GM23338 (cell line): Measurements from ENCODE around the gene CHMP4A.

Experiments
- CREB1 ChIP-seq: fragments of 250-450 bp; sonication (Bioruptor Pico); IDR thresholded peaks from 2 replicates; pipeline ENCODE4 v1.5.0; 2020; ENCODE audit warnings: low read depth, mild to moderate bottlenecking, moderate library complexity
- CTCF ChIP-seq, 2 experiments: fragments of 200-600 bp in 1 of 2; sonication (generic) in 1 of 2; conservative IDR thresholded peaks; 2 replicates each; pipeline versions ENCODE4 v1.5.1 to v1.6.1; 2016 to 2017; ENCODE audit warnings: antibody characterized with exemption in 2 of 2, low read depth in 2 of 2, mild to moderate bottlenecking in 2 of 2, moderate library complexity in 1 of 2
- EZH2 ChIP-seq: fragments of 200-600 bp; sonication (generic); IDR thresholded peaks from one replicate; pipeline ENCODE4 v1.8.0; 2017; ENCODE audit warnings: antibody characterized with exemption, mild to moderate bottlenecking, low read depth; ENCODE audit not compliant: unreplicated experiment
- EZH2phosphoT487 ChIP-seq: fragments of 200-600 bp; sonication (generic); IDR thresholded peaks from one replicate; pipeline ENCODE4 v1.8.1; 2018; ENCODE audit warnings: antibody characterized with exemption; ENCODE audit not compliant: unreplicated experiment
- JUNB ChIP-seq: IDR thresholded peaks from one replicate; pipeline ENCODE4 v1.6.1; 2016; ENCODE audit warnings: antibody characterized with exemption; ENCODE audit not compliant: unreplicated experiment
- NANOG ChIP-seq: IDR thresholded peaks from 2 replicates; pipeline ENCODE4 v1.6.1; 2016; ENCODE audit warnings: antibody characterized with exemption, borderline replicate concordance
- POLR2AphosphoS5 ChIP-seq: IDR thresholded peaks from 2 replicates; pipeline ENCODE4 v1.6.1; 2016; ENCODE audit warnings: antibody characterized with exemption, low read depth
- ZNF331 ChIP-seq: fragments of 250-450 bp; sonication (Bioruptor Pico); IDR thresholded peaks from 2 replicates; pipeline ENCODE4 v1.5.0; 2020; ENCODE audit warnings: low read depth, mild to moderate bottlenecking, moderate library complexity
- TF ChIP-seq, protein P1 (sequence below): IDR thresholded peaks from one replicate; pipeline ENCODE4 v1.6.1; 2018; ENCODE audit warnings: antibody characterized with exemption; ENCODE audit not compliant: unreplicated experiment
- TF ChIP-seq, protein P2 (sequence below): IDR thresholded peaks from 2 replicates; pipeline ENCODE4 v1.6.1; 2016; ENCODE audit warnings: antibody characterized with exemption

DNA sequence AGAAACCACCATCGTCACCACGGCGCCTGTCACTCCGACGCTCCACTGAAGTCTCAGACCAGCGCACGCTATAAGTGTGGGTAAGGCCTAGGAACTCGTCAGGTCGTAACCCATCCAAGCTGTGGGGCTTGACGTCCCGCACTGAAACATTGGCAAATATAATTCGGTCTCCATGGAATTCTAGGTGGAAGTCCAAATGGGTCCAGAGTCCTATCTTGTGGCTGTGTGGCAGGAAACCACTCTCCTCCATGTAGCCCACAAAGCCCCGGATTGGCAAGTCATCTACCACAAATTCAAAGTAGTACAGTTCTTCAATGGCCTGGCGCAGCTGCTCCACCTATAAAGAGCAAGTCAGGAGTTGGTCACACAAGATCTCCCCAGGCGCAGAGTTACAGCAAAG, 20.4 kb downstream of the CHMP4A start:
- TF ChIP-seq POLR2AphosphoS5 (no peak), CTCF (conservative IDR thresholded peaks at IDR 0.05; ENCODE audit: low read depth in 2 of 2) (no peak), EZH2 (no peak), ZNF331 (no peak), JUNB (no peak), CREB1 (CRISPR knock-in tag) (no peak), EZH2phosphoT487 (no peak), NANOG (no peak)
- TF ChIP-seq, protein P1, sequence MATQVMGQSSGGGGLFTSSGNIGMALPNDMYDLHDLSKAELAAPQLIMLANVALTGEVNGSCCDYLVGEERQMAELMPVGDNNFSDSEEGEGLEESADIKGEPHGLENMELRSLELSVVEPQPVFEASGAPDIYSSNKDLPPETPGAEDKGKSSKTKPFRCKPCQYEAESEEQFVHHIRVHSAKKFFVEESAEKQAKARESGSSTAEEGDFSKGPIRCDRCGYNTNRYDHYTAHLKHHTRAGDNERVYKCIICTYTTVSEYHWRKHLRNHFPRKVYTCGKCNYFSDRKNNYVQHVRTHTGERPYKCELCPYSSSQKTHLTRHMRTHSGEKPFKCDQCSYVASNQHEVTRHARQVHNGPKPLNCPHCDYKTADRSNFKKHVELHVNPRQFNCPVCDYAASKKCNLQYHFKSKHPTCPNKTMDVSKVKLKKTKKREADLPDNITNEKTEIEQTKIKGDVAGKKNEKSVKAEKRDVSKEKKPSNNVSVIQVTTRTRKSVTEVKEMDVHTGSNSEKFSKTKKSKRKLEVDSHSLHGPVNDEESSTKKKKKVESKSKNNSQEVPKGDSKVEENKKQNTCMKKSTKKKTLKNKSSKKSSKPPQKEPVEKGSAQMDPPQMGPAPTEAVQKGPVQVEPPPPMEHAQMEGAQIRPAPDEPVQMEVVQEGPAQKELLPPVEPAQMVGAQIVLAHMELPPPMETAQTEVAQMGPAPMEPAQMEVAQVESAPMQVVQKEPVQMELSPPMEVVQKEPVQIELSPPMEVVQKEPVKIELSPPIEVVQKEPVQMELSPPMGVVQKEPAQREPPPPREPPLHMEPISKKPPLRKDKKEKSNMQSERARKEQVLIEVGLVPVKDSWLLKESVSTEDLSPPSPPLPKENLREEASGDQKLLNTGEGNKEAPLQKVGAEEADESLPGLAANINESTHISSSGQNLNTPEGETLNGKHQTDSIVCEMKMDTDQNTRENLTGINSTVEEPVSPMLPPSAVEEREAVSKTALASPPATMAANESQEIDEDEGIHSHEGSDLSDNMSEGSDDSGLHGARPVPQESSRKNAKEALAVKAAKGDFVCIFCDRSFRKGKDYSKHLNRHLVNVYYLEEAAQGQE, result no peak
- TF ChIP-seq, protein P2, sequence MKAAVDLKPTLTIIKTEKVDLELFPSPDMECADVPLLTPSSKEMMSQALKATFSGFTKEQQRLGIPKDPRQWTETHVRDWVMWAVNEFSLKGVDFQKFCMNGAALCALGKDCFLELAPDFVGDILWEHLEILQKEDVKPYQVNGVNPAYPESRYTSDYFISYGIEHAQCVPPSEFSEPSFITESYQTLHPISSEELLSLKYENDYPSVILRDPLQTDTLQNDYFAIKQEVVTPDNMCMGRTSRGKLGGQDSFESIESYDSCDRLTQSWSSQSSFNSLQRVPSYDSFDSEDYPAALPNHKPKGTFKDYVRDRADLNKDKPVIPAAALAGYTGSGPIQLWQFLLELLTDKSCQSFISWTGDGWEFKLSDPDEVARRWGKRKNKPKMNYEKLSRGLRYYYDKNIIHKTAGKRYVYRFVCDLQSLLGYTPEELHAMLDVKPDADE, result no peak
